Gastrocnemius medialis (tissue), 4 donors: ENCODE data around the gene SMIM9.

ENCODE experiments used
- CTCF ChIP-seq, 5 experiments: fragments of 450-650 bp in 3 of 5; fragments of 200-600 bp in 2 of 5; sonication (generic) in 2 of 5; IDR thresholded peaks in 4 of 5; conservative IDR thresholded peaks in 1 of 5; 1 replicate in 4 of 5; 2 replicates in 1 of 5; pipeline ENCODE4 v1.5.1; 2016 to 2019; ENCODE audit warnings: antibody characterized with exemption in 5 of 5, mild to moderate bottlenecking in 3 of 5, moderate library complexity in 3 of 5
- POLR2A ChIP-seq, 2 donors: fragments of 450-650 bp; IDR thresholded peaks; one replicate each; pipeline ENCODE4 v1.6.1; 2017; ENCODE audit warnings: antibody characterized with exemption in 2 of 2, mild to moderate bottlenecking in 2 of 2, moderate library complexity in 2 of 2

- TF ChIP-seq POLR2A (IDR thresholded peaks at IDR 0.05) (no peak), CTCF (IDR thresholded peaks at IDR 0.05 in 4 of 5, conservative IDR thresholded peaks at IDR 0.05 in 1 of 5) (no peak)
These were observed 19.1 kb downstream of the SMIM9 start for GRCh38 chrX:154815274-154815818.
